COLO668 (cell line): Measurements from ENCODE around the gene TMEM143.

Source experiments
- DNase-seq: peaks from one replicate; lab custom pipeline; 2025; ENCODE audit not compliant: unreplicated experiment; lab: John Stamatoyannopoulos, UW

The TMEM143 gene

DNA sequence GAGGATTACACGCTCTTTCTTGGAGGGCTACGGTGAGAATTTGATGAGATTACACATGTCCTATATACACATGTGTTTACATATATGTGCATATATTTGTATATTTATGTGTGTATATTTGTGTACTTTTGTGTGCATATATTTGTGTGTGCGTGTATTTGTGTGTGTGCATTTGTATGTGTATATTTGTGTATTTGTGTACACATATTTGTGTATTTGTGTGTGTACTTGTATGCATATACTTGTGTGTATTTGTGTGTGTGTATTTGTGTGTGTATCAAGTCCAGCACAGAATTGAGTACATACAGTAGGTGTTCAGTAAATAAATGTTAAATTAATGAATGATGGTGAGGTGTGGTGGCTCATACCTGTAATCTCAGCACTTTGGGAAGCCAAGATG lies 1.8 kb downstream of the TMEM143 start:
- DNase-seq: no peak

DNA sequence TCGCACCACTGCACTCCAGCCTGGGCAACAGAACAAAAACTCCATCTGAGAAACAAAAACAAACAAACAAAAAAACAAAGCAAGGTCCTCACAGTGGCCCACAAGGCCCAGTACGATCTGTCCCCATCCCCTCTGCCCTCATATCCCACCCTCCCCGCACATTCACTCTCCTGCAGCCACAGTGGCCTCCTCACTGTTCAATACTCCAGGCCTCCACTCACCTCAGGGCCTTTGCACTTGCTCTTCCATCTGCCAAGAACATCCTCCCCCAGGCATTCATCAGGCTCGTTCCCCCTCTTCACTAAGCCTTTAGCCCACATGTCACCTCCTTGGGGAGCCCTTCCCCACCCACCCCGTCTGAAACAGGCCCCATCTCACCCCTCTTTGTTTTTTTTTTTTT lies 4.6 kb downstream of the TMEM143 start:
- no peak for DNase-seq

DNA sequence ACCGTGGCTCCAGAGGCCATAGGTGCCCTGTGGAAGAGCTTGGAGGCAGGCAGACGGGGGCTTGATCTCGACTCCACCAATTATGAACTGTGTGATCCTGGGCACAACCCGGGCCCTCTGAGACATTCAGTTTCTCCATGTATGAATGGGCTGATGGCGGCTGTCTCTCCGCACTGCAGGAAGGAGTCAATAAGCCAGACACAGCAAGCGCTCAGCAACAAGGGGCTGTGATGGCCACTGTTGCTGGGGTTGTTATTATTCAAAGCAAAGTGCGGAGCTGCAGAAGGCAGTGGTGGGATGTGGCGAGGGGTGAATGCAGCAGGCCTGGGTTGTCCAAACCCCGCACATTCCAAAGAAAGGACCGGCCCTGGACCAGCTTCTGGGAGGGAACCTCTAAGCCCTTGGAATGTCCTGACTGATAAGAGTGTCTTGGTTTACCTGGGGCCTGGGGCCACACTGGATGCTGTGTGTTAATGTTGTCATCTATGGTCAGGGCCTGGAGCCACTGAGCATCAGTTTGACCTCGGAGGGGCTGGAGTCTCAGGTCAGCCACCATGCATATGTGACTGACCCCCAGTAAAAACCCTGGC lies 8.3 kb downstream of the TMEM143 start:
- DNase-seq: no peak

DNA sequence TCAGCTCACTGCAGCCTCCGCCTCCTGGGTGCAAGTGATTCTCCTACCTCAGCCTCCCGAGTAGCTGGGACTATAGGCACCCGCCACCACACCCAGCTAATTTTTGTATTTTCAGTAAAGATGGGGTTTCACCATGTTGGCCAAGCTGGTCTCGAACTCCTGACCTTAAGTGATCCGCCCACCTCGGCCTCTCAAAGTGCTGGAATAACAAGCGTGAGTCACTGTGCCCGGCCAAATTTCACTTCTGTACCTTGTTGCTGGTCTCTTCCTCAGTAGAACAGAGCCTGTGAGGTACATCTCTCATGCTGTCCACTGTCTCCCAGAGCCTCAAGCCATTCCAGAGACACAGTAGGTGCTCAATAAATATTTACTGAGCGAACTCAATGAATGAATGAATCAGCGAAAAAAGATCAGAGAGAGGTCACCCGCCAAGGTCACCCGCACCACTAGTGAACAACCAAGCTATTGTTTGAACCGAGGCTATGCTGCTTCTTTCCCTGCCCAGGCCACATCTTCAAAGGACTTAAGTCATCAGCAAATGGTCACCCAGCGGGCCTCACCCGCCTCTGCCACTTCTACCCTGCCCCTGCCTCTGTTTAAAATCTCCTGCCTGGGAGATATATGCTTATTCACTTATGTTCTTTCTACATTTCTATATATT lies 9.3 kb downstream of the TMEM143 start:
- DNase-seq: no peak

DNA sequence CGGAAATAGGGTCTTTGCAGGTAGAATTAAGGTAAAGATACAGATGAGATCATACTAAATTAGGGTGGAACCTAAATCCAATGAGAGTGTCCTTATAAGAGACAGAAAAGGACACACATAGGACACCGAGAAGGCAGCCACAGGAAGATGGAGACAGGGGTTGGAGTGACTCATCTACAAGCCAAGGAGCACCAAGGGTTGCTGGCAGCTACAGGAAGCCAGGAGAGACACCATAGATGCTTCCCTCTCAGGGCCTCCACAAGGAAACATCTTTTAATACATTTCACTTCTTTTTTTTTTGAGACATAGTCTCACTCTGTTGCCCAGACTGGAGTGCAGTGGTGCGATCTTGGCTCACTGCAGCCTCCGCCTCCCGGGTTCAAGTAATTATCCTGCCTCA lies 10.1 kb downstream of the TMEM143 start:
- no peak for DNase-seq

DNA sequence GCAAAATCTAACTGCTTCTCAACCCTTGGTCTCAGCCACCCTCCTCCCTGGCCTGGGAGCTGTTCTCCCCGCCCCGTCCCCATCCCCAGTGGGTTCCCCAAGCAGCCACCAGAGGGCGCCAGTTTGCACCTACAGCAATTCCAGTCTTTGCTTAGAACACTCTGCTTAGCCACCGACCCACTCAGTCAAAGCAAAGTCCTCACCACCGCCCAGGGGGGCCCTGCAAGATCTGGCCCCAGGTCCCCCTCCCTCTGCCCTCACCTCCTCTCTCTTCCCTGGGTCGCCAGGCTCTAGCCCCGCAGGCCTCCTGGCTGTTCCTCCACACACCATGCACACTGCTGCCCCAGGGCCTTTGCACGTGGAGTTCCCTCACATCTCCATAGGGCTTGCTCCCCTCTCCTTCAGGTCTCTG lies 12.4 kb downstream of the TMEM143 start:
- DNase-seq: peak; percentile 66

DNA sequence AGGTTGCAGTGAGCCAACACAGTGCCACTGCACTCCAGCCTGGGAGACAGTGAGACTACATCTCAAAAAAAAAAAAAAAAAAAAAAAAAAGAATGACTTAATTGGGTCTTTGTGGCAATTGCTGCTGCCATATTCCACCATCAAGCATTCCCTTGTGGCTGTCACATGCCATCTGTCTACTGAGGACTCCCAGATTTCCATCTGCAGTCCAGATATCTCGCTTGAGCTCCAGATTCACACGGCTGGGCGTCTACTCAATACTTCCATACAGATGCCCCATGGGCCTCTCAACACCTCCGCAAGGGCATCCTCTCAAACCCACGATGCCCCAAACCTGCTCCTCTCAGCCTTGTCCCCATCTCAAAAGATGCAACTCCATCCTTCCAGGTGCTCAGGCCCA lies 12.9 kb downstream of the TMEM143 start:
- DNase-seq: no peak

DNA sequence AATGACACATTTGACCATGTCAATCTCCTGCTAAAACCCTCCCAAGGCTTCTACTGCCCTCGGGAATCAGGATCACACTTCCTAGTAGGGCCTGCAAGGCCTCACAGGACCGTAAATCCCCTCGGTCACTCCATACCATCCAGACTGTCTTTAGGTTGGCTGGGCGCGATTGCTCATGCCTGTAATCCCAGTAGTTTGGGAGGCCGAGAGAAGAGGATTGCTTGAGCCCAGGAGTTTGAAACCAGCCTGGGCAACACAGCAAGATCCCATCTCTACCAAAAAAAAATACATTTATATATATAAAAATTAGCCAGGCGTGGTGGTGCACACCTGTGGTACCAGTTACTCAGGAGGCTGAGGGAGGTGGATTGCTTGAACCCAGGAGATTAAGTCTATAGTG lies 15.0 kb downstream of the TMEM143 start:
- no peak for DNase-seq

DNA sequence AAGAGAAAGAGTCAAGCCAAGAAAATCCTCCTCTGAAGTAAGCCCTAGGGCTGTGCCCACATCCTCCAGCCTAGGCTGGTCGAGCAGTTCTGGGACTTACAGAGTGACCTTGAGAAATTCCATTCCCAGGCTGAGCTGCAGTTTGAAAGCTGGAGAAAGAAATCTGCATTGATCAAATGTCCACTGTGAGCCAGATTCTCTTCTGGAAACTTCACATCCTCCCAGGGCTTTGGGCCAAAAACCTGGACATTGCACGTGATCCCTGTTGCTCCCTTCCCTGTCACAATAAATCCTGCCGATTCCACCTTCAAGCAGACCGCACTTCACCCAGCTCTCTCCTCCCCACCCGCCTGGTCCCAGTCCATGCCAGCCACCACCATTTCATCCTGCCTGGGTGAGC lies 15.7 kb downstream of the TMEM143 start:
- no peak for DNase-seq

DNA sequence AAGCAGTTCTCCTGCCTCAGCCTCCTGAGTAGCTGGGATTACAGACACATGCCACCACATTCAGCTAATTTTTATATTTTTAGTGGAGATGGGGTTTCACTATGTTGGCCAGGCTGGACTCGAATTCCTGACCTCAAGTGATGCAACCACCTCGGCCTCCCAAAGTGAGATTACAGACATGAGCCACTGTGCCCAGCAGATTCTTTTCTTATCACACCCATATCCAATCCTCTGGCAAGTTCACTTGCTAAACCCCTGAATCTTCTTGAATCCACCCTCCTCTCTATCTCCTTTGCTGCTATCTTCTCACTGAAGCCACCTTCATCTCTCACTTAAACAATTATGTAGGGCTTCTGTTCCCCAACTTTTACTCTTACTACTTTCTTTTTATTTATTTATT lies 17.5 kb downstream of the TMEM143 start:
- DNase-seq: no peak

DNA sequence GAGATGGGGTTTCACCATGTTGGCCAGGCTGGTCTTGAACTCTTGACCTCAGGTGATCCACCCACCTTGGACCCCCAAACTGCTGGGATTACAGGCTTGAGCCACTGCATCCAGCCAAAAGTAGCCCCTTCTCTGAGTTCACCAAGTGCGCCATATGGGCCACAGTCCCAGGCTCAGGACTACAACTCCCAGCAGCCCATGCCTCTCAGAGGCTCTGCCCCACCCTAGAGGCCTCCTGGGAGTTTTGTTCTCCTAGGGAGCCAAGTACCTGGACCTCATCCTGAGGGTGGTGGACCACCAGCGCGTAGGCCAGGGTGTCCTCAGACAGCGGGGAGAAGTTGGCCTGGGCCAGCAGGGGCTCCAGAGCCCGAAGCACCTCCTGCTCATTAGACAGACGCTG lies 18.8 kb downstream of the TMEM143 start:
- DNase-seq: no peak

DNA sequence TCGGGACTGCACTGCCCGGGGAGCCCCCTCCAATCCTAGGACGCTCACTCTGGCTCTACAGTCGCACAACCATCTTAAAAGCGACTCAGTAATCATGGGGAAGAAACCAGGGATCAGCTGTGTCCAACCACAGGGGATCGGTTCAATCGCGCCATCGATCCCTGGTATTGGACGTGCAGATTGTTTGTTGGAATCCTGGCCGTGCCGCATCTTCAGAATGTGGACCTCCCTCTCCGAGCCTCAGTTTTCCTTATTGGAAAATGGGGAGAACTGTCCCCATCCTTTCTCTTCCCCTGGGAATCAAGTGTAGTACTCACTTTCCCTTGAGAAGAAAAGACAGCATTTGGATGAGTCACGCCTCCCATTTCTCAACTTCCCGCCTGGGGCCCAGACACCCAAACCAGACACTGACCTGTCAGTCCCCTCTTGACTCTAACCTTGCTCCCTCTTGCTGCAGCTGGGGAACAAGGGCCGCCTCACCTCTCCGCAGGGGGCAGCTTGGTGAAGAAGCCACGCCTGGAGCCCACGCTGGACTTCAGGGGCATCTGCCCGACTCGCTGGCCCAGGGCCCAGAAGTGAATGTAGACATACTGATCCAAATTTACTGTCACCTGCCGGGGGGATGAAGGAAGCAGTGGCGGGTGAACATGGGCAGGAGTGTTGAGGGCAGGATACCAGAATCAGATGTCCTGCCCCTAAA lies 20.7 kb downstream of the TMEM143 start:
- DNase-seq: no peak

DNA sequence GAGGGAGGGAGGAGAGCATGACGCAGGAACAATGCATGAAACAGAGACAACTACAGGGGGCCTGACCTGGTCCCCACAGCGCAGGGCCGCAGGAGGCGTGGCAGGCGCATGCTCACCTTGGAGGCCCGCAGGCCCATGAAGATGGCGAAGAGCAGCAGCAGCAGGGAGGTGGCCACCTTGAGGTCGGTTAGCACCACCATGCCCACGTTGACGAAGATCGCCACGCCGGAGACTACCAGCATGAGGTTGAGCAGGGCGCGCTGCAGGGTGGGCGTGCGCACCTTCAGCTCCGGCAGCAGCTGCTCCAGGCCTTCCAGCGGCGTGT lies 21.4 kb downstream of the TMEM143 start:
- no peak for DNase-seq

DNA sequence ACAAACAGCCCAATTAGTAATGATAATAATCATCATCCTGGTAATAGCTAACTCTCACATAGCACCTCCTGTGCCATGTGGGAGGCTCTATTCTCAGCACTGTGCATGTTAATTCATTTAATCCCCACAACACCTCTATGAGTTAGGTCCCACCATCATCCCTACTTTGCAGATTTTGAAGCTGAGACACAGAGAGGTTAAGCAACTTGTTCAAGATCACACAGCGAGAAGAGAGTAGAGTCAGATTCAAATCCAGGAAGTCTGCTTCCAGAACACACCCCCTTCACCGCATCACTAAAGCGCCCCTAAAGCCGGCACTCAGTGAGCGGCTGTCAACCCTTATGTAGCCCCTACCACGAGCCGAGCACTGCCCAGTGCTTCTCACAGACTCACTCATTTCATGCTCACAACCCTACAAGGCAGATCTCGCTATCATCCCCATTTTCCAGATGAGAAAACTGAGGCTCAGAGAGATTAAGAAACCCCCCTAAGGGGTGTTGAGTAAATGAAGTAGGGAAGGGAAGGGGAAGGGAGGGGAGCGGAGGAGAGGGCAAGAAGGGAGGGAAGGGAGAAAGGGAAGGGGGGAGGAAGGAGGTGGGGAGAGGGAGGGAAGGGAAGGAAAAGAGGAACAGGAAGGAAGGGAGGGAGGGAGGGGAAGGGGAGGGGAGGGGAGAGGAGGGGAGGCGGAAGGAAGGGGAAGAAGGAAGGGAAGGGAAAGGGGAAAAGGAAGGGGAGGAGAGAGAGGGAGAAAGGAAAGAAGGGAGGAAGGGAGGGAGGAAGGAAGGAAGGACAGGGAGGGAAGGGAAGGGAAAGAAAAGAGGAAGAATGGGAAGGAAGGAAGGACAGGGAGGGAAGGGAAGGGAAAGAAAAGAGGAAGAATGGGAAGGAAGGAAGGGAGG lies 22.0 kb downstream of the TMEM143 start:
- no peak for DNase-seq

DNA sequence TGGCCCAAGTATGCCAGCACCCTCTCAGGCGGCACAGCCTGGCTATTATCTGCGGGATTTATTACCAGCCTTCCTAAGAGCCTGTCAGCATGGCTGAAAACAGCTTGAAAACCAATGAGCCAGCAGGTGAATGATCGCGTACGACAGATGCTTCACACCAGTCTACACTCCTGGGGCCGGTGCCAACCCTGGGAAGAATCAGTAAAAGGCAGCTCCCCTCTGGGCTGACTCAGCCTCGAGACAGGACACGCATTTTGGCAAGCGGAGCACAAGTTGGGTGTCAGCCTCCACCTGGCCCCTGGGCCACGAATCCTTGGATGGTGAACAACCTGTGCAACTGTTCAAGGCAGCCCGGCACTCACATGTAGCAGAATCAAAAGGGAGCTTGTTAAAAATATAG lies 22.7 kb downstream of the TMEM143 start:
- no peak for DNase-seq

DNA sequence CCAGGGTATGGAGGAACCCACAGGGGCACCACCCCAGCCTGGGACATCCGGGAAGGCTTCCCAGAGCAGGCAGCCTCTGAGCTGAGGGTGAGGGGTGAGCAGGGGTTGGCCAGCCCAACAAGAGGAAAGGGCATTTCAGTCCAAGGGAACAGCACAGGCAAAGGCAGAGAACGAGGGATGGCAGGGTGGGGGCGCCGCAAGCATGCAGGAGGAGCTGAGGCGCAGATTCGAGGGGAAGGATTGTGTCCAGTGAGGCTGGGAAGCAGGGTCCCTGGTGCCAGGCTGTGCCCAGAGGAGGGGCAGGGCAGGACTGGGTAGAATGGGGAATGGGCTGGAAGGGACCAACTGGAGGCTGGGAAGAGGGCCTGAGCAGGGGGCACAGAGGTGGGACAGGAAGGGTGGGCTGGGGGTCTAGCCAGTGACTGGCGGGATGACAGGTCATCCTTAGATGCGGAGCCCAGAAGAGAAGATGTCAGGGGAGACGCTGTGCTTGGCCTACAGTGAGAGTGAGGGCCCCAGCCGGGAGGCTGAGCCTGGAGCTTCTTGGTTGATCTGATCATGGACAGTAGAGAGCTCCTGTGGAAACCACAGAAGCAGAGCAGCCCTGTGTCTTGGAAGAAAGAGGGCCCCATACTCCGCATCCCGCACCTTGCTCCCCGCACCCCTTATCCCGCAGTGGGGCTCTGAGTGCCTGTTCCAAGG lies 24.8 kb downstream of the TMEM143 start:
- no peak for DNase-seq

DNA sequence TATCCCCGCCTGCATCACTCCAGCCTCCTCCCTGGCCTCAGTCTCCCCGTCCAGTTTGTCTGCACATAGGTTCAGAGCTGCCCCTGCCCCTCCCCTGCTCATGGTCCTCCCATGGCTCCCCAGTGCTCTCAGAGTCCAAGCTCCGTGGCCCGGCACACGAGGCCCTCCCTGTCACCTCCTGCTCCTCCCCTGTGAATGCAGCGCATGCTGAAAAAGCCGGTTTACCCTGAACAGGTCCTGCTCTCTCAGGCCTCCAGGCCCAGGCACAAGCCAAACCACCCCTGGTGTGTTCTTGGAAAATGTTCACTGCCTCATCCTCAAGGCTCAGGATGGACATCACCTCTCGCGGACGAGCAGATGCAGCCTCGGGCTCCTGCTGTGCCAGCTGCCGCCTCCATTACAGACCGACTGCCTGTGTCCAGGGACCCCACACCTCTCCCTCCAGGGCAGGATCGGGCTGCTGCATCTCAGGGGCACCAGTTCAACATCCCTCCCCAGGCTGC lies 25.4 kb downstream of the TMEM143 start:
- no peak for DNase-seq

DNA sequence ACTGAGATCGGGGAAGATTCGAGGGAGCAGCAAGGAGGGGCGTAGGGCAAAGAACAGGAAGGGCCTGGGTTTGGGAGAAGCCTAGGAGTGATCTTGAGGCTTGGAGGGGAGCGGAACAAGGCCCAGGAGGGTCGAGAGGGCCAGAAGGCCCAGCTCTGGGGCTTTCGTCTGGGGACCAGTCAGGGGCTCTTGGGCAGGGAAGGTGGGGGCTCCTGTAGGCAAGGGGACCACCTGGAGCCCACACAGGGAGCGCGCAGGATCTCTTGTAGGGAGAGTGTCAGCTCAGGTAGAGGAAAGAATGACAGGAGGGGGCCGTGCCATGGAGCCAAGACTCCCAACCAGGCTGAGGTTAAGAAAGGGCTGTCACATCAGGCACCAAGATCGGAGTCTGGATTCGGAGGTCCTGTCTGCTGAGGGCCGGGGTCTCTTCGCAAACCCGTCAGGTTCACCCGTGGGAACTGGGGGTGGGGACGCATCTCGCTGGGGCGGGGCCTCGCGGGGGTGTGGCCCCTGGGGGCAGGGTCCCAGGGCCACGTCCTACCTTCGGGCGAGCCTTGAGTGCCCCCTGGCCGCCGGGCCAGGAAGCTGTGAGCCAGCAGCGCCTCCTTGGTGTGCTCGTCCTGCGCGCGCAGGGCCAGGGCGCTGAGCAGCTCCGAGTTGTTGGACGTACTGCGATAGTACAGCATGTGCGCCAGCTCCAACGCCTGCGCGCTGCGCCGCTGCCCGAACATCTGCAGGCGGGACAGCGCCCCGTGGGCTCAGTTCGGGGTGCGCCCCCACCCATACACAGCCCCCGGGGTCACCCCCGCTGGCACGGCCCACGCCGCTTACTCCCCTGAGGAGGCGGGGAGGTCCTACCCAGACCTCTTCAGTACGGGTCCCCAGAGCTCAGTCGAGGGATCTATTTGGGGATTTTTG lies 30.0 kb downstream of the TMEM143 start:
- peak; percentile 94 for DNase-seq

DNA sequence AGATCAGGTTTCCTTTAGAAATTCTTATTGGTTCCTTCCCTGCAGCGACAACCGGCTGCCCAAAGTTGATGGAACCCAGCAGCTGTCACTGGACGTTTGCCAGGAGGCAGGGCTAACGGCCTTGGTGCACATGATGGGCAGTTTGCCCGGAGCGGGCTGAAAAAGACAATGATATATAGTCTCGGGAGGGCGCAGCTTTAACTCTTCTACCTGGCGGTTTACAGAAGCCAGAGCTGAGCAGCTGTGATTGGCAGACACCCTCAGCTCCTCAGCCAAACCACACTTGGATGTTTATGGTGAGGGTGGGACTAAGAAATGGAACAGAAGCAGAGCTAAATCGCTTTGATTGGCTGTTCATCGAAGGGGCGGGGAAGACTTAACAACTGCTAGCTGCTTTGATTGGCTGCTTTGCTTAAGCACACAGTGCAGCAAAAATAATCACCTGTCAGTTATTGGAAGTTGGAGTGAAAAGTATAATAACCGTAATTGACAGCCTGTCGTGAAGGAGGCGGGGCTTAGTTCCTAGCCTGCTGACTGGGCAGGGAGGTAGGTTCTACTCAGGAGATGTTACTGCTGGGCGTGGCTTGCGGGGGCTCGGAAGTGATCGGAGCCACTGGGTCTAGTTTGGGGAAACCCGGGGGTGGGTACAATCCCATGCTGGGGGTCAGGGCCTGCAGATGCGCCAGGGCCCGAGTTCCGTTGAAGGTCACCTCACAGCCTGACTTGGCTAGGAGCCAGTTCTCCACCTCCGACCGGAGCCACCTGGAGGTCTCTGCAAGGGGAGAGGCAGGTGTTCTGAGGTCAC lies 30.9 kb downstream of the TMEM143 start:
- DNase-seq: peak; percentile 98
